Astrocyte of the spinal cord (primary cell): ENCODE data around the gene ZNF618.

Source experiments
- DNase-seq: peaks from one replicate; pipeline ENCODE4 v3.0.0; 2011; ENCODE audit warnings: low read depth, low spot score
- H3K4me3 ChIP-seq: 2 replicates; pipeline ENCODE4 v1.5.1; 2011; ENCODE audit warnings: low read depth, mild to moderate bottlenecking, low read length, moderate library complexity
- in situ Hi-C: cut with HindIII; loops from 2 replicates; pipeline ENCODE4 v1.10.0; 2017; ENCODE audit warnings: low sequenced_read_pairs
- TF ChIP-seq, protein P1 (sequence below): IDR thresholded peaks from 2 replicates; pipeline ENCODE4 v1.5.1; 2012; ENCODE audit warnings: low read depth, mild to moderate bottlenecking, low read length, inconsistent platforms

Gene ZNF618

DNA sequence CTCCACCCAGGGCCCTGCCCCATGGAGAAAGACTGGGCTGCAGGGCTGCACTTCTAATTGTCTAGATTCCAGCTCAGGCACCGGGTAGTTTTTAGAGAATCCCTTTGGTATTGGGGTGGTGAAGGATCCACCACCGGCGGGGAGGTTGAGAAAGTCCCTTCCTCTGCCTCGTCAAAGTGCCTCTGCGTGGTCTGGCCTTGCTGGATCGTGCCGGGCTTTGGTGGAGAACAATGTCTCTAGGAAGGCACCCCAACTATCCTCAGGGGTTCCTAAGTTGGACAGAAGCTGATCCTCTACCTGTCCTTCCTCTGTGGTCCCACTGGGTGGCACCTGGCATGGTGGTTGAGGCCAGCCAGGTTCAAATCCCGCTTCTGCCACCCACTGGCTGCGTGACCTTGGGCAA lies 209.3 kb downstream of the ZNF618 start:
- TF ChIP-seq, protein P1, sequence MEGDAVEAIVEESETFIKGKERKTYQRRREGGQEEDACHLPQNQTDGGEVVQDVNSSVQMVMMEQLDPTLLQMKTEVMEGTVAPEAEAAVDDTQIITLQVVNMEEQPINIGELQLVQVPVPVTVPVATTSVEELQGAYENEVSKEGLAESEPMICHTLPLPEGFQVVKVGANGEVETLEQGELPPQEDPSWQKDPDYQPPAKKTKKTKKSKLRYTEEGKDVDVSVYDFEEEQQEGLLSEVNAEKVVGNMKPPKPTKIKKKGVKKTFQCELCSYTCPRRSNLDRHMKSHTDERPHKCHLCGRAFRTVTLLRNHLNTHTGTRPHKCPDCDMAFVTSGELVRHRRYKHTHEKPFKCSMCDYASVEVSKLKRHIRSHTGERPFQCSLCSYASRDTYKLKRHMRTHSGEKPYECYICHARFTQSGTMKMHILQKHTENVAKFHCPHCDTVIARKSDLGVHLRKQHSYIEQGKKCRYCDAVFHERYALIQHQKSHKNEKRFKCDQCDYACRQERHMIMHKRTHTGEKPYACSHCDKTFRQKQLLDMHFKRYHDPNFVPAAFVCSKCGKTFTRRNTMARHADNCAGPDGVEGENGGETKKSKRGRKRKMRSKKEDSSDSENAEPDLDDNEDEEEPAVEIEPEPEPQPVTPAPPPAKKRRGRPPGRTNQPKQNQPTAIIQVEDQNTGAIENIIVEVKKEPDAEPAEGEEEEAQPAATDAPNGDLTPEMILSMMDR, result no peak
- no peak for DNase-seq
- H3K4me3 ChIP-seq, result no peak overlapping the region
- in situ Hi-C loops, result no loop called here

DNA sequence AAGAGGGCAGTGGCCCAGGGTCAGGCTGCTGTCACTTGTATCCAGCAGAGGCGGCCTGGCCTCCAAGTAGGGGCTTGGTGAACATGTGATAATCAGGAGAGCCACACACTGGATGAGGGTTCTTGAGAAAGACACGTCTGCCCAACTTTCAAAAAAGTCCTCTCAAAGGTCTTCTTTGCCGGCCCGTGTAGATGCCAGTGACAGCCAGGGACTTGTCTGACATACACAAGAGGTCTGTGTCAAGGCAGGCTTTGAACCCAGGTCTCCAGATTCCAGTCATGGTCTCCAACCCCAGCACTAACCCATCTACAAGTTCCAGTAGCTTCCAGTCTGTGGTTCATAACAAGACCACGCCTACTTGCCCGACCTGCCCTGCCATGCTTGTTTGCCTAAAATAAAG lies 209.9 kb downstream of the ZNF618 start:
- H3K4me3 ChIP-seq, result no peak overlapping the region
- DNase-seq, result no peak
- in situ Hi-C loops, result no loop called here
- TF ChIP-seq, protein P1, result no peak

DNA sequence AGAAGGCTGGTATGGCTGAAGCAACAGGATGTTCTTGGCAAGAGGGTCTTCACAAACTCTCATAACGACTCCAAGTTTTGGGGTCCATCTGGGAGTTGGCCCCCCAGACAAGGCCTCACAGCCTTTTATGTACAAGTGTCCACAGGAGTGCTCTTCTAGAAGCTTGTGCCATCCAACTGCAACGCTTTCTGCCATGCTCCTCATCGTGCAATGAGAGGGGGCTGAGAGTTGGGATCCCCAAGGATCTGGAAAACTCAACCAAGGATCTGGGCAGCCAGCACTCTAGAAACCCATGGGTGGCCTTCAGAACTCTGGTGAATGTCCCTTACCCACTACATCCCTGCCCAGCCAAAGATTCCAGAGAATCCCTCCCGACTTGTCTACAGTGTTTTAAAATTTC lies 210.5 kb downstream of the ZNF618 start:
- TF ChIP-seq, protein P1, result no peak
- no peak for DNase-seq
- no peak overlapping the region for H3K4me3 ChIP-seq
- in situ Hi-C loops, result no loop called here

DNA sequence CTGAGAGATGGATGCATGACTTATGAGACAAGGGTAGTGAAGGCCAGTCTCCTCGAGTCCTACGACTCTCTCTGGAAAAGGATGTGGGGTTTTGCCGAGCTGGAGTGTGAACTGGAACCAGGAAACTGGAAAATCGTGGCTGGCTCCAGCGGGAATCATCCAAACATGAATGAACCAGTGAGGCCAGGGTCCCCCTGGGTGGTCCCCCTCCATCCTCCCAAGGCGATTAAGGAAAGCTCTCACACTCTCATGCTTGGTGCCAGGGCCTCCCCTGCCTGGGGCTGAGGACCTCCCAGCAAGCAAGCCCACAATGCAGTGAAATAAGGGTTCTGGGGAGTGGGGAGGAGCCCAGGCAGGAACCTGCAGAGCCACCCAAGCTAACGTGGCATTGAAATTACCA lies 211.6 kb downstream of the ZNF618 start:
- TF ChIP-seq, protein P1, result no peak
- in situ Hi-C loops, result no loop called here
- H3K4me3 ChIP-seq, result no peak overlapping the region
- DNase-seq, result no peak

DNA sequence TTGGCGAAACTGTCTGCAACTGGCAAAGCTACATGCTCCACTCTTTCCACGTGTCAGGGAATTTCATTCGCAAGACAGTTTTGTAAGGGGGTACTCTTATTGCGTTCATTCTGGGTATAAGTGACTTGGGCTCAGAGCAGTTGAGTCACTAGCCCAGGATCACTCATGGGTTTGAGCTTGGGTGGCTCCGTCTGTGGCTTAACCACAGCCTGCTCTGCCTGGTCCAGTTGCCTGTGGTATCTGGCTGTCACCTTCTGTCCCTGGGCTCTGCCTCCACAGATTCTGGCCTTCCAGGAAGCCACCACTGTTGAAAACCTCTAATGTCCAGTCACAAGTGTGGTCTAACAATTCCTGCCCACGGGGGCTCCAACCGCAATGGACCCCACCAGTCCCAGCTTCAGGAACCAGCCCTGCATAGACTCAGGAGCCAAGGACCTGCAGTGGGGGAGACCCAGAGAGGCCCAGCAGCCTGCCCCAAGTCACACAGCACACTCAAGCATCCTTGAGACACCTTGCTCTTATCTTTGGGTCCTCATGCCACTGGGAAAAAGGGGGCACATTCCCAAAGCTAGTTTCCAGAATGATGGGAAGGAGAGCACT lies 212.6 kb downstream of the ZNF618 start:
- in situ Hi-C loops, result no loop called here
- TF ChIP-seq, protein P1, result no peak
- DNase-seq, result no peak
- H3K4me3 ChIP-seq, result no peak overlapping the region

DNA sequence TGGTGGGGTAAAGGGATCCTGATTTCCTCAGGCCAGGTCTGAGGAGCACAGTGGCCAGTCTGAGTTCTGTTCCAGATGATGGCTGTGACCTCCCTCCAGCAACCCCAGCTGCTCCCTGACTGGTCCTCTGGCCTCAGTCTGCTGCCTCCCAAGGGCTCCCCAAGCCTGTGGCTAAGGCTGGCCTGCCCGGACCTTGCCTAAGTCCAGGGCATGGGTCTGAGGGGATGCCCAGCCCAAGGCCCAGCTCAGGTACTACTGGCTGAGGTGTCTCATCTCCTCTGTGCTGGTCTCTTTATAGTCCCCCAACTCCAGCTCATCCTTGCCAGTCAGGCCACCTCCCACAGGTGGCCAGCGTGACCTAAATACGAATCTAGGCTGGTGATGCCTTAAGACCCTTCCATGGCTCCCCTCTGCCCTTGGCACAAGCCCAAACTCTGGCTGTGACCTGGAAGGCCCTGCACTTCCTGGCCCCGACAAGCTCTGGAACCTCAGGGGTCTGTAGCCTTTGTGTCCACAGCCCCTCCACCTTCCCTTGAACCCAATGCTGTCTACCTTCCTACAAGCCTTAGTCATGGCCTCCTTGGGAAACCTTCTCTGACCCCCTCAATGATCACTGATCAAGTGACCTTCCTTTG lies 213.2 kb downstream of the ZNF618 start:
- TF ChIP-seq, protein P1, result no peak
- no peak overlapping the region for H3K4me3 ChIP-seq
- in situ Hi-C loops, result no loop called here
- DNase-seq, result no peak
